Uterus (tissue), 4 donors: ENCODE measurements around the gene RIPOR2. TPM values are rescaled to one million over a fixed set of nuclear protein-coding genes. Genes with fewer than 3 reads are reported as not detected.

ENCODE experiments used
- DNase-seq, 2 donors: peaks; one replicate each; pipeline ENCODE4 v3.0.0-alpha.2; 2019 to 2020
- H3K27ac ChIP-seq, 2 donors: fragments of 200-600 bp; sonication (generic); 1 replicate in 1 of 2; 2 replicates in 1 of 2; pipeline ENCODE4 v1.5.1; 2016 to 2018
- H3K27me3 ChIP-seq, 2 donors: fragments of 200-600 bp; sonication (generic); one replicate each; pipeline ENCODE4 v1.5.1; 2018 to 2019; ENCODE audit warnings: control low read depth in 1 of 2
- H3K36me3 ChIP-seq, 2 donors: fragments of 200-600 bp; sonication (generic); one replicate each; pipeline ENCODE4 v1.5.1; 2019; ENCODE audit warnings: control low read depth in 1 of 2
- H3K4me1 ChIP-seq, 2 donors: fragments of 200-600 bp; sonication (generic); one replicate each; pipeline ENCODE4 v1.5.1; 2018 to 2019; ENCODE audit warnings: control low read depth in 1 of 2
- H3K4me3 ChIP-seq, 2 donors: fragments of 200-600 bp; sonication (generic); 1 replicate in 1 of 2; 2 replicates in 1 of 2; pipeline ENCODE4 v1.5.1; 2018 to 2019; ENCODE audit warnings: mild to moderate bottlenecking in 1 of 2
- H3K9me3 ChIP-seq, 2 donors: fragments of 200-600 bp; sonication (generic); one replicate each; pipeline ENCODE4 v1.5.1; 2019; ENCODE audit warnings: control low read depth in 1 of 2
- POLR2A ChIP-seq, 2 donors: fragments of 450-650 bp; IDR thresholded peaks; one replicate each; pipeline ENCODE4 v1.6.1; 2016; ENCODE audit warnings: antibody characterized with exemption in 2 of 2, mild to moderate bottlenecking in 1 of 2, moderate library complexity in 1 of 2
- intact Hi-C: fragments of 100-400 bp; cut with DNase I; formaldehyde crosslinking; loops from one replicate; pipeline ENCODE4 v1.15.1; 2023; ENCODE audit warnings: low total_unique reads
- total RNA-seq, 4 donors: library from RNA; depleted of rRNA in 3 of 4; stranded (reverse); fragments of >200 nt in 3 of 4; gene quantifications; one replicate each; pipeline versions ENCODE4 v1.1.0 to v1.2.4, GENCODE V29; 2014 to 2023
- TF ChIP-seq, protein P1 (sequence below), 4 experiments: fragments of 200-600 bp in 2 of 4; fragments of 450-650 bp in 2 of 4; sonication (generic) in 2 of 4; IDR thresholded peaks; one replicate each; pipeline ENCODE4 v1.5.1; 2016 to 2019; ENCODE audit warnings: antibody characterized with exemption in 4 of 4, mild to moderate bottlenecking in 2 of 4, moderate library complexity in 1 of 4
- donor health status: DM: yes; HTN: yes; CAD: no.

RIPOR2 gene
- total RNA-seq, 4 donors from 2014 or later: 29.0 to 106 (median 80.4) TPM

DNA sequence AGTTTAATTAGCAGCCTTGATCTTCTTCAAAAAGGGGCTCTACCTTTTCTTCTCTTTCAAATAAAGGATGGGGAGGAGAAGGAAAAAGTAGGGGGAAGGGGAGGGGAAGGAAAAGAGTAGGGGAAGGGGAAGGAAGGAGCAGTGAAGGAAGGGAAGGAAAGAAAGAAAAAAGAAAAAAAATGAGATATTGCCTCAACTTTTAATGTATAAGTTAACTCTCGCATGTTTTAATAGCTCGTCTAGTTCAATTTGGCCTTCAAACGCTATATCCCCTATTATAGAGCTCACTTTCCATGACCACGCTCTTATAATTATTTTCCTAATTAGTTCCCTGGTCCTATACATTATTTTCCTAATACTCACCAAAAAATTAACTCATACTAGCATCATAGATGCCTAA is 11.9 kb upstream of the RIPOR2 start:
- TF ChIP-seq, protein P1, sequence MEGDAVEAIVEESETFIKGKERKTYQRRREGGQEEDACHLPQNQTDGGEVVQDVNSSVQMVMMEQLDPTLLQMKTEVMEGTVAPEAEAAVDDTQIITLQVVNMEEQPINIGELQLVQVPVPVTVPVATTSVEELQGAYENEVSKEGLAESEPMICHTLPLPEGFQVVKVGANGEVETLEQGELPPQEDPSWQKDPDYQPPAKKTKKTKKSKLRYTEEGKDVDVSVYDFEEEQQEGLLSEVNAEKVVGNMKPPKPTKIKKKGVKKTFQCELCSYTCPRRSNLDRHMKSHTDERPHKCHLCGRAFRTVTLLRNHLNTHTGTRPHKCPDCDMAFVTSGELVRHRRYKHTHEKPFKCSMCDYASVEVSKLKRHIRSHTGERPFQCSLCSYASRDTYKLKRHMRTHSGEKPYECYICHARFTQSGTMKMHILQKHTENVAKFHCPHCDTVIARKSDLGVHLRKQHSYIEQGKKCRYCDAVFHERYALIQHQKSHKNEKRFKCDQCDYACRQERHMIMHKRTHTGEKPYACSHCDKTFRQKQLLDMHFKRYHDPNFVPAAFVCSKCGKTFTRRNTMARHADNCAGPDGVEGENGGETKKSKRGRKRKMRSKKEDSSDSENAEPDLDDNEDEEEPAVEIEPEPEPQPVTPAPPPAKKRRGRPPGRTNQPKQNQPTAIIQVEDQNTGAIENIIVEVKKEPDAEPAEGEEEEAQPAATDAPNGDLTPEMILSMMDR (IDR thresholded peaks at IDR 0.05): no peak
- no peak for TF ChIP-seq POLR2A (IDR thresholded peaks at IDR 0.05)
- Histone ChIP-seq H3K27ac (peak overlapping the region in 1 of 2 donors; percentile 61), H3K27me3 (no peaks in the 10 kb centered on the region), H3K4me1 (no peaks in the 10 kb centered on the region), H3K36me3 (no peaks in the 10 kb centered on the region), H3K9me3 (peaks cover 0 to 8% of the 10 kb centered on the region in 2 donors), H3K4me3 (no peak overlapping the region)
- intact Hi-C loops: no loop called here
- no peak for DNase-seq

DNA sequence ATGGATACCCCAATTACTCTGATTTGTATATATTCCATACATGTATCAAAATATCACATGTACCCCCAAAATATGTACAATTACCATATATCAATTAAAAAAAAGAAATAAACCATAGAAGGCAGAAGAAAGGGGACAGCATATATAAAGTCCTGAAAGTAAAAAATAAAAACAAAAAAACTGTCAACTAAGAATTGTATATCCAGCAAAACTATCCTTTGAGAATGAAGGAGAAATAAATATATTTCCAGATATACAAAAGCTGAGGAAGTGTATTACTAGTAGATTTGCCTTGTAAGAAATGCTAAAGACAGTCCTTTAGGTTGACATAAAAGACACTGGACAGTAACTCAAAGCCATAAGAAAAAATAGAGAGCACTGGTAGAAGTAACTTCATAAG is 9.3 kb upstream of the RIPOR2 start:
- Histone ChIP-seq H3K4me3 (no peak overlapping the region), H3K27ac (no peak overlapping the region), H3K27me3 (no peaks in the 10 kb centered on the region), H3K9me3 (peaks cover 0 to 8% of the 10 kb centered on the region in 2 donors), H3K4me1 (no peaks in the 10 kb centered on the region), H3K36me3 (no peaks in the 10 kb centered on the region)
- TF ChIP-seq POLR2A (IDR thresholded peaks at IDR 0.05): no peak
- intact Hi-C loops: no loop called here
- DNase-seq: no peak

DNA sequence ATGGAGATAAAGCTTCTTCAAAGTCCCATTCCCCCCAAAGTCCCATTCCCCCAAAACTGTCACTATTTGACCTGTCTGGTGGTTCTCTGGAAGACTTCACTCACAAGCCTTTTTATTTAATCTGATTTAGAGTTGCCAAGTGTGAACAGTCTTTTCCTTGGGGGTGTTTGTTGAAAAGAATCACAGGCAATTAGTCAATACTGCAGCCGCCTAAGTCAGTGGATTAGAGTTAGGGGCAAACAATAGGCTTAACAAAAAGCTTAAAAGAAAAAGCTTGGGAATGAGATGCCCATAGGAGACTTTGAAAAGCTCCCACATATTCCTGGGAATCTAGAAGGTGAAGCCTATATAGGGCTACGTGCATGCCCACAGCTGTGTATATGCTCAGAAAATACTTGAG is 8.0 kb upstream of the RIPOR2 start:
- Histone ChIP-seq H3K36me3 (no peaks in the 10 kb centered on the region), H3K27me3 (no peaks in the 10 kb centered on the region), H3K9me3 (peaks cover 0 to 8% of the 10 kb centered on the region in 2 donors), H3K4me1 (no peaks in the 10 kb centered on the region), H3K4me3 (no peak overlapping the region), H3K27ac (no peak overlapping the region)
- intact Hi-C loops: no loop called here
- DNase-seq: no peak
- TF ChIP-seq, protein P1 (IDR thresholded peaks at IDR 0.05): no peak
- no peak for TF ChIP-seq POLR2A (IDR thresholded peaks at IDR 0.05)

DNA sequence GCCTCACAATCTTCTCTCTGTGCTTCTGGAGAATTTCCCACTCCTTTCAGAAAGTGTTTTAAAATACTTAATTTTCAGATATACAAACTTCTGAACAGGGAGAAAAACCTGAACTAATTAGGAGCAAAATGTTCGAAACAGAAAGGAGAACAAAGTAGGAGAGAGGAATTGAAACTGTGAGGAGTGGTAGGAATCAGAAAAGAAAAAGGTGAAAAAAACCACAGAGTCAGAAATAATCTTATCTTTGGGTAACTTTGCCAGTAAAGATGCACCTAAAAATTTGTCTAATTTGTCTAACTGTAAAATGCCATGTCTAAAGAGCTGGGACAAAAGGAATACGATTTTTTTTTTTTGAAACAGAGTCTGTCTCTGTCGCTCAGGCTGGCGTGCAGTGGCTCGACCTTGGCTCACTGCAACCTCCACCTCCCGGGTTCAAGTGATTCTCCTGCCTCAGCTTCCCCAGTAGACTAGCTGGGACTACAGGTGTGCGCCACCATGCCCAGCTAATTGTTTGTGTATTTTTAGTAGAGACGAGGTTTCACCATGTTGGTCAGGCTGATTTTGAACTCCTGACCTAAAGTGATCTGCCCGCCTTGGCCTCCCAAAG is 4.7 kb upstream of the RIPOR2 start:
- no peaks in the 10 kb centered on the region for H3K36me3 ChIP-seq
- H3K27ac ChIP-seq: no peak overlapping the region
- intact Hi-C loops: no loop called here
- no peak for DNase-seq
- TF ChIP-seq POLR2A (IDR thresholded peaks at IDR 0.05): no peak
- TF ChIP-seq, protein P1 (IDR thresholded peaks at IDR 0.05): no peak
- no peak overlapping the region for H3K4me3 ChIP-seq
- H3K9me3 ChIP-seq: peaks cover 0 to 8% of the 10 kb centered on the region in 2 donors
- H3K27me3 ChIP-seq: no peaks in the 10 kb centered on the region
- H3K4me1 ChIP-seq: no peaks in the 10 kb centered on the region

DNA sequence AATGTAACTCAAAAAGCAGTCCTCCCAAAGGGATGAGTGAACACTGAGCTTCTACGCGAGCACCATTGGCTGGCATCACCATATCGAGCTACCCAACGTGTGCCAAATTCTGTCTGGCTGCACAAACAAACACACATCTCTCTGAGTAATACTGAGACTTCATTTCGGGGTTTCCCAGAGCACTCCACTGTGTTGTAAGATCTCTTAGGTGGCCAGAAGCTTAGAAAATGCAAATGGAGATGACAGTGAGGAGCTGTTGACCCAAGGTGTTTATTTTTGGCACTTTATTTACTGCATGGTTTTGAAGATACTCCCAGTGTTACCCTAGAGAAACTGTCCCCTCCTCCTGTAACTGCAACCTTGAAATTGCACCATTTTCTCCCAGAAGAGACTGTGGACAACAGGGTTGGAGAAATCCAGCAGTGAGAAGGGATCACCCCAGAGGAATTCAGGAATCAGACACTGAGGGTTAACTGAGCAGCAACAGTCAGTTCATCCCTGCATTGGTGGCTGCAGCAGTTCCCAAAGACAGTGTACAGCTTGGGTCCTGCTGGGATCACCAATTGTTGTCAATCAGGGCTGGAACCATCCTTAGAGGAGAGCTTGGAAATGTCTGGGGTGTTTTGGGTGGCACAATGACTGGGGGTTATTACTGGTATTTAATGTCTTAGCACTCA is 1.0 kb upstream of the RIPOR2 start:
- Histone ChIP-seq H3K36me3 (no peaks in the 10 kb centered on the region), H3K4me1 (no peaks in the 10 kb centered on the region), H3K9me3 (no peaks in the 10 kb centered on the region), H3K4me3 (no peak overlapping the region), H3K27ac (no peak overlapping the region), H3K27me3 (no peaks in the 10 kb centered on the region)
- no peak for TF ChIP-seq POLR2A (IDR thresholded peaks at IDR 0.05)
- TF ChIP-seq, protein P1 (IDR thresholded peaks at IDR 0.05): no peak
- intact Hi-C loops: no loop called here
- no peak for DNase-seq
